ENCODE results near the gene DLK1.

- TF ChIP-seq CTCF (IDR thresholded peaks at IDR 0.05), result no peak
- TF ChIP-seq POLR2A (IDR thresholded peaks at IDR 0.05), result no peak
Observed at GRCh38 chr14:100696590-100696989, 30.1 kb upstream of the DLK1 start.
